SH-SY5Y (cell line): Measurements from ENCODE around the gene HSPG2.

ENCODE experiments used
- GATA2 ChIP-seq: IDR thresholded peaks from 2 replicates; pipeline ENCODE4 v1.6.1; 2011; ENCODE audit warnings: mild to moderate bottlenecking, low read depth, low read length
- GATA3 ChIP-seq: IDR thresholded peaks from 2 replicates; pipeline ENCODE4 v1.6.1; 2011; ENCODE audit warnings: low read depth, mild to moderate bottlenecking, low read length, moderate library complexity

Gene HSPG2

DNA sequence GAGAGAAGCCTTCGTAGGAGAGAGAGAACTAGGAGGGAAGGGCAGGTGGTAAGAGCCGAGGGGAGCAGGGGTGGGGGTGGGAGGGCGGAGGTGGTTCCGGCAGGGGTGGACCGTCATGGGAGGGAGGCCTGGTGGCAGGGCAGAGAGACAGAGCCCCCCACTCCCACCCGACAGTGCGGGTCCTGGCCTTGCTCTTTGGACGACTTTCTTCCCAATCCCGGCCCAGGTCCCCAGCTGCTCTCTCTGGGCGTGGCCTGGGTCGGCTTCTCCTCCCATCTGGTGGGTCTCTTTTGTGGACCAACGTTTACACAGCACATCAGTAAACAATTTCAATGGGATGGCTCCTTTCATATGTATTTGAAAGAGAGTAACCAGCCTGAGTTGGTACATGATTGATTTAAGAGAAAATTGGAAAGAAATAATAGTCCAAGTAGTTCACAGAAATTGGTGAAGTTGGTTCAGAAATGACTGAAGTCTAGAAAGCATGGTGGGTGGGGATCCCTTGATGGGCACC, 68.1 kb downstream of the HSPG2 start:
- no peak for TF ChIP-seq GATA2
- no peak for TF ChIP-seq GATA3

DNA sequence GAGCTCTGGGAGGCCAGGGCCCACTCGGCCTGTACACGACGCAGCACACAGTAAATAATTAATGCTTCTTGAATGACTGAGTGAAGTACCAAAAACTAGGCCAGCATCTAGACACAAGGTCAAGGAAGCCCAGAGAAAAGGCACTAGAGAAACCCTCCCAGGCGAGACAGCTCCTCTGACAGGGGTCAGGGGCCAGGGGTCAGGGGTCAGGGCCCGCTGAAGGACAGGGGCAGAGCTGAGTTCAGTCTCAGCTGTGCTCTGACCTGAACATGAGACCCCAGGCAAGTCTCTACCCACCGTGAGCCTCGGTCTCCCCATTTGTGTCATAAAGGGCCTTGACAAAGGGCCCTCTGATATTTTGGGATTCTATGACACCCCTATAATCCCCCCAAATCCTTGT, 68.6 kb downstream of the HSPG2 start:
- no peak for TF ChIP-seq GATA2
- TF ChIP-seq GATA3: no peak

DNA sequence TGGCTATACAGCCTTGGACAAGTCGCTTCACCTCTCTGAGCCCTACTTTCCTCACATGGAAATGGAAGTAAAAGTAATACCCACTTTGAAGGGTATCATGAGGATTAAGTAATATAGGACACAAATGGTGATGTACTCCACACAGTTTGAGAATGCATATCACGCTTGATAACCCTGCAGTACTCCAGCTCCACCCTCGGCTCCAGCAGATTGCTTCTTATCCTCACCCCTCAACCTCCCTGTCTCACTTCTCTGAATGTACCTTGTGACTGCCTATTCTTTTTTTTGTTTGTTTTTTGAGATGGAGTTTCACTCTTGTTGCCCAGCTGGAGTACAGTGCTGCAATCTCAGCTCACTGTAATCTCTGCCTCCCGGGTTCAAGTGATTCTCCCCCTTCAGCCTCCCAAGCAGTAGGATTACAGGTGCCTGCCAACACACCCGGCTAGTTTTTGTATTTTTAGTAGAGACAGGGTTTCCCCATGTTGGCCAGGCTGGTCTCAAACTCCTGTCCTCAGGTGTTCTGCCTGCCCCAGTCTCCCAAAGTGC, 69.6 kb downstream of the HSPG2 start:
- no peak for TF ChIP-seq GATA3
- no peak for TF ChIP-seq GATA2

DNA sequence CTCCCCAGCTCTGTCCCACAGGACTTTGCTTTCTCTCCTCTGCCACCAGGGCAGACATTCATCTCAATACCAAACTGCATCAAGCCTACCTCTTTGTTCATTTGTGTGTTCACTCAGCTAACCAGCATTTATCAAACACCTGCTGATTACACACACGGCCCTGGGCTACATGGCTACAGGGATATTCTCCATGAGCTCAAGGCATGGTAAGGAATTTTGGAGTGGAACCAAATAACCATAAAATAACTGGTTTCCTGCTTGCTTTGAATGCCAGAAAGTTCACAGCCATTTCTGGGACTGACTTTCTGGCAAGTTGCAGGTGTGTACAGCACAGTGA, 70.4 kb downstream of the HSPG2 start:
- TF ChIP-seq GATA2 (no peak), GATA3 (no peak)

DNA sequence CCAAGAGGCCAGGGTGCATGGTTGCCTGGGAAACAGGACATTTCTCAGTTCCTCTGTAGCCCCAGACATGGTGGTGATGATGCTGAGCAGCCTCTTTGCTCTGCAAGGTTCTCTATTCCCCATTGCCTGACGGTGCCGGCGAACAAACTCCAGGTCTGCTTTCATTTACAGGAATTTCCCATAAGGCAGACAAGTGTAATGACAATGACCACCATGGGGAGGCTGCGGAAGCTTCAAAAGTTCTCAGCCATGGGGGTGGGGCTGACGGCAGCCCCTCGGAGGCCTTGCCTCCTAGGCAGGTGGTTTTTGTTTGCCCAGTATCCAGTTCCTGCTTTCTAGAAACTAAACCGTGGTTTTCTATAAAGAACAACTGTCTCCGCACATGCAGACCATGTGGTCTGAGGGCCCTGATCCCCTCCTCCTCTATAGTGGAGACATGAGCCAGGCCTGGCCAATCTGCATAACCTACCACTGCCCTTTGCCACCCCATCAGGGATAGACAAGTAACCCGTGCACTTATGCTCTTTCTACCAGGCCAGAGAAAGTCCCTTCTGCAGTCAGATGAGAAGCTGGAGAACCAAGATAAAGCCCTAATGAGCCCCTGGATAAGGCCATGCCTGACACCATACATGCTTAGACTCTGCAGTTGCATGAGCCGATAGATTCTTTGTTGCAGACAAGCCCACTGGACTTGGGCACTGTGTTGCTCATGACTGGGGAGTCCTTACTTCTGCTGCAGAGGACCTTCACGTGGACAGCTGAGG, 71.0 kb downstream of the HSPG2 start:
- TF ChIP-seq GATA3 (no peak), GATA2 (no peak)

DNA sequence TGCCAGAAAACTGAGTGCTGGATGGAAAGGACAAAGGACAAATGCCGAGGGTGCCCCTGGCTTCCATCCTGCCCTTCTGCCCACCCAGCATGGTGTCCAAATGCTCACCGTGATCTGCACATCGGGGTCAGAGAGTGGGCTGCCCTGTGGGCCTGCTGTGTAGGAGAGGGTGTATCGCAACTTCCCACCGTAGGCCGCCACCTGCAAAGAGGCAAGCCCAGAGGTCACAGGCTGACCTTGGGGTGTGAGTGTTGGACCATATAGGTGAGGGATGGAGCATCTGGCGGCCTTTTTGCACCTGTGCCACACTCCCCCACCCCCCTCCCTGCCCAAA, 71.5 kb downstream of the HSPG2 start:
- TF ChIP-seq GATA3: no peak

DNA sequence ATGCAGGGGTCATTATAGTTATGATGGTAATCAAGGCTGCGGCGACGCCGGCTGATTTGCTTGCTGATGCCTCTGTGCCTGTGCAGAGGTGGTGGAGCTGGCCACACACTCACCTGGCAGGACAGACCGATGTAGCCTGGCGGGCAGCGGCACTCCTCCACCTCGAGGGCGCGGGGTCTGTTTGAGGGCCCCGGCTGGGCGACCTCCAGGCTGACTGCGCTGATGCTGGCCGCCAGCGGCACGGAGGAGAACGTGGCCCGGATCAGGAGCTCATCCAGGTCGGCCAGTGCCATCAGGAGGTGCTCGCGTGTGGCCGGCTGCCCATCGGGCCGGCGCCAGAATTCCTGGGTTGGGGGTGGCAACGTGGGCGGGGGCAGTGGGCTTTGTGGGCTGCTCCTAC, 72.4 kb downstream of the HSPG2 start:
- TF ChIP-seq GATA3 (no peak), GATA2 (no peak)

DNA sequence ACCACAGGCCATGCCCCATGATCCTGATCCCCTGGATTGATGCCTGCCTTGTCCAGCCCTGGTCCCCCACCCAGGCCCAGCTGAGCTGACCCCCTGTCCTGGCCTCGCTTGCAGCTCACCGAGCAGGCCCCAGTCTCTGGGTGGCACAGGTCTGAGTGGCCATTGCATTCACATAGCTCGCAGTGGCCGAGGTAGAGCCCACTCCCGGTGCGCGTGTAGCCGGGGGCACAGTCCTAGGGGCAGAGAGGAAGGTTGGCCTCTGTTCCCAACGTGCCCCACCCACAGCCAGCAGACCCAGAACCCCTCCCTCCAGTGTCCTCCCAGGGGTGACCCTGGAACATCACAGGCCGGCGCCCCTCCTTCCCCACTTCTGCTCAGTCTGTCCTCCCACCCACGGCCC, 73.1 kb downstream of the HSPG2 start:
- TF ChIP-seq GATA2 (no peak), GATA3 (no peak)

DNA sequence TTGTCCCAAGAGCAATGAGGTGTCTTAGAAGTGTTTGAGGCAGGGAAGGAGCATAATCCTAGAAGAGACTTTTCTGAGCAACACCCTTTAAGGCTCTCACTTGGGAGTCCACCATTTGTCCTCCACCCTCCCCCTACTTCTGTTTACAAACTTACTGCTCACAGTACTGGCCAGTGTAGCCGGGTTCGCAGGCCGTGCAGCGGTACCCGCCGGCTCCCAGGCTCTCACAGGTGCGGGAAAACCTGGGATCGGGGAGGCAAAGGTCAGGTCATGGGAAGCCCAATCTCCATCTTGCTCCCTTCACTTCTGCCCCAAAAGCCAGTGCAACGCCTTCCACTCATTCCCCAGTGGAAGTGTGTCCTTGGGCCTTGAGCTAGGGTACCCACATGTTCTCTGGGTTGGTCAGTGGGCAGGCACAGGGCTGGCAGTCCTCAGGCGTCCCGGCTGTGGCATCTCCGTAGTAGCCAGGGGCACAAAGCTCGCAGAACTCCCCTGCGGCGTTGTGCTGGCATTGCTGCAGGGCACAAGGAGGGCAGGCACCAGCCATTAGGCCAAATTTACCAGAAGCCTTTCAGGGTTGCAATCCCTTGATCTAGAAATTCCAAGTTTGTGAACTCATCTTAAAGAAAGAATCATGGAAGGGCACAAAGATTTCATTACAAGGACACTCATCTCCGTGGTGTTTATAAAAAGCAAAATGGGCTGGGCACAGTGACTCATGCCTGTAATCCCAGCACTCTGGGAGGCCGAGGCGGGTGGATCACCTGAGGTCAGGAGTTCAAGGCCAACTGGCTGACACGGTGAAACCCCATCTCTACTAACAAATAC, 75.3 kb downstream of the HSPG2 start:
- TF ChIP-seq GATA2: no peak
- TF ChIP-seq GATA3: no peak

DNA sequence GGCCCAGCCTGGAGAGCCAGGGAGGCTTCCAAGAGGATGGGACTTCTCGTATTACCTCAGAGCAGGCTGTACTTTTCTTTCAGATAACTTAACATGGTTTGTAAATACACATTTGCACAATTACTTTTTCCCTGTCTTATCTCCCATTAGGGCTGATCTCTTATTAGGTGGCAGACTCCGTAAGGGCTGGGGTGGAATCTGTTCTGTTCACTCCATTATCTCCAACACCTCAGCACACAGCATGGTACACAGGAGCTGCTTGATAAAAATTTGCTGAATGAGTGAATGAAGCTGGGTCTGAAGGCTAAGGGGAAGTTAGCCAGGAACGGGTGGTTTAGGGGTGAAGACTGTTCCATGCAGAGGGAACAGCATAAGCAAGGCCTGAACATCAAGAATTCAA, 76.1 kb downstream of the HSPG2 start:
- TF ChIP-seq GATA2 (no peak), GATA3 (no peak)

DNA sequence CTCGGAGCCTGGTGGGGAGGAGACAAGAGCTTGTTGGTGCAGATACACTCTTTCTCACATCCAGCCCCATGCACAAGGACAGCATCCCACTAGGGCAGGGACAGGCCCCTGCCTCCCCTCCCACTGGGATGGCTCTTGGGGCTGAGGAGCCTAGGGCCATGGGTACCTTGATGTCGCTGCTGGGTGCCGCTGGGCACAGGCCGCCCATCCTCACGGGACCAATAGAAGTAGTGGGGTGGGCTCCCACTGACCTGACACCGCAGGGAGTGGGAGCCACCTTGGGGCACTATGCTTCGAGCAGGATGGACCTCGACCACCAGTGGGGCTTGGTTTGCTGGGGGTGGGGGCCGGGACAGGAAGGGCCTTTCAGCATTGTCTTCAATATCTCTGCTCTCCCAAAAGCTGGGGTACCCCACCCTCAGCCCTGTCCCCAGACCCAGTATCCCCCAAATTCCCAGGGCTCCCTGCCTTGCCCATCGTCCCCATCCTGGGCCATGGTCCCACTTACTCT, 77.4 kb downstream of the HSPG2 start:
- TF ChIP-seq GATA2: no peak
- no peak for TF ChIP-seq GATA3

DNA sequence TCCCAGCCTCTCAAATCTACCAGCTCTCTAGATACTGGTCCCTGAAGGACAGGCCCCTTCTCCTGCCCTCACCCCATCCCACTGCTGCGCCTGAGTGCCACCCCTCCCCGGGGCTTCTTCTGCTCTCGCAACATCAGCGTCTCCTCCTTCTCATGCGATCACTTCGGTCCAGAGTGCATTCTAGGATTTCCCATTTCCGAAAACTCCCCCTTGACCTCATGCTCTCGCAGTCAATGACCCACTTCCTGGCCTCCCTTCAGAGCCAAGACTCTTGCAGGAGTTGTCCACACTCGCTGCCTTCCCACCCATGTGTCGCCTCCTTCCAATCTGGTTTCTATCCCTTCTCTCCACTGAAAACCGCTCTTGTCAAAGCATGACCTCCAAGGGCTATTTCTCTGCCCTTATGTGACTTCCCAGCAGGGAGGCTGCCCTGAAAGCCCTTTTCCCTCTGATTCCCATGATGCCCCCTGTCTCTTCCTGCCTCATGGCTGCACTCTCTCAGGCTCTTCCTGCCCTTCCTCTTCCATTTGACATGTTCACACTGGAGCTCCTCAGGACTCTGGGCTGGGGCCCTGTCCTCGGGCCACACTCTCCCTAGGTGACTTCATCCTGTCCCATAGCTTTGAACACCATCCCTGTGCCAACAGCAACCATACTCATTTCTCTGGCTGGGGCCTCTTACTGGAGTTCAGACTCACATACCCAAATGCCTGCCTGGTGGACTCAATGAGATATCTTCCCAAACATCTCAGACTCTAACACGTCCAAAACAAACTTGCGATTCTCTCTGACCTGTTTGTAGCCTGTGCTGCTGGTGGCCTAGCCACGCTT, 79.1 kb downstream of the HSPG2 start:
- TF ChIP-seq GATA2 (no peak), GATA3 (no peak)

DNA sequence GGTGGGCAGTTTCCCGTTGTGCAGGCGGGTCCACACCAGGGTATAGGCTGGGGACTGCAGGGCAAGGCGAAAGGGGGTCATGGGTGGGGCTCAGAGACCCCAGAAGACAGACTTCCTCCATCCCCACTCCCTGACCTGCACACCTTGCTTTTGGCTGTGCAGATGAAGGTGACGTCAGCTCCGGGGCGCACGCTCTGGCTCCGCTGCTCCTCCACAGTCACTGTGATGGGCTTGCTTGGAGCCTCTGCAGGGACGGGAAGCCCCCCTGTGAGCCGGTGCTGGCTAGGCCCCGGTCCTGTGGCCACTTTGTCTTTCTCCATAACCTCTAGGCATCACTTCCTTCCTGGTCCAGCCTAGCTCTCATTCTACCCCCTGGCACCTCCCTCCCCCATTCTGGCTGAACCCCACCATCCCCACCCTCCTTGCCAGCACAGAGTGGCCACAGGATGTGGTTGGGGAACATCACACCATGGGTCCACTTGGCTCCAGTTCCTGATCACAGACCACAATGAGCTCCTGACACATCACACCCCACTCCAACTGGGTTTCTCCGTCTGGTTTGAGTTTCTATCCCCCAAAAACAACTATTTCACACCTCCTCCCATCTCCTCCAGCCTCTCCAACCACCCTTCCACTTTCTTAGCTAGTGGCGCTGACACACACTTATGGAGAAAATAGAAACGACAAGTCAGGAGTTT, 79.8 kb downstream of the HSPG2 start:
- TF ChIP-seq GATA3 (no peak), GATA2 (no peak)
